GM12878 (cell line): Measurements from ENCODE around the gene ZNF764. TPM values are rescaled to one million over a fixed set of nuclear protein-coding genes. Genes with fewer than 3 reads are reported as not detected.

Experiments
- CBX5 ChIP-seq: sonication (generic); IDR thresholded peaks from 2 replicates; pipeline ENCODE4 v1.6.1; 2016; ENCODE audit warnings: low read depth, moderate library complexity, mild to moderate bottlenecking, inconsistent platforms
- CHD1 ChIP-seq: IDR thresholded peaks from 2 replicates; pipeline ENCODE4 v1.6.1; 2012; ENCODE audit warnings: low read depth, low read length, improper control_type of control experiment
- CREB1 ChIP-seq: IDR thresholded peaks from 2 replicates; pipeline ENCODE4 v1.6.1; 2012; ENCODE audit warnings: low read depth, mild to moderate bottlenecking, inconsistent platforms
- CREM ChIP-seq: IDR thresholded peaks from 2 replicates; pipeline ENCODE4 v1.6.1; 2014; ENCODE audit warnings: antibody characterized with exemption, low read depth
- ETV6 ChIP-seq, 2 experiments: fragments of 450-650 bp in 1 of 2; IDR thresholded peaks in 1 of 2; conservative IDR thresholded peaks in 1 of 2; 2 replicates each; pipeline ENCODE4 v1.6.1; 2014; ENCODE audit warnings: antibody characterized with exemption in 1 of 2, borderline replicate concordance in 1 of 2, low read depth in 1 of 2, mild to moderate bottlenecking in 1 of 2, moderate library complexity in 1 of 2
- FOS ChIP-seq: IDR thresholded peaks from 3 replicates; pipeline ENCODE4 v1.6.1; 2011; ENCODE audit warnings: borderline replicate concordance; ENCODE audit not compliant: insufficient read length; ENCODE audit errors: extremely low read depth
- GABPA ChIP-seq: IDR thresholded peaks from 2 replicates; pipeline ENCODE4 v1.6.1; 2014; ENCODE audit warnings: antibody characterized with exemption, low read depth, mild to moderate bottlenecking, inconsistent platforms
- NFYB ChIP-seq: IDR thresholded peaks from 2 replicates; pipeline ENCODE4 v1.6.1; 2011; ENCODE audit warnings: low read depth, mild to moderate bottlenecking, low read length, improper control_type of control experiment, moderate library complexity; ENCODE audit not compliant: insufficient read depth
- NR2C2 ChIP-seq: IDR thresholded peaks from 2 replicates; pipeline ENCODE4 v1.6.1; 2011; ENCODE audit warnings: borderline replicate concordance, low read depth; ENCODE audit not compliant: control insufficient read depth, insufficient read length
- POU2F2 ChIP-seq: IDR thresholded peaks from 3 replicates; pipeline ENCODE4 v1.6.1; 2011; ENCODE audit warnings: low read depth, mild to moderate bottlenecking, low read length, borderline replicate concordance
- RAD51 ChIP-seq: fragments of 450-650 bp; IDR thresholded peaks from 2 replicates; pipeline ENCODE4 v1.6.1; 2016; ENCODE audit warnings: moderate library complexity, mild to moderate bottlenecking, inconsistent platforms
- RB1 ChIP-seq: fragments of 450-650 bp; formaldehyde crosslinking; IDR thresholded peaks from 2 replicates; pipeline ENCODE4 v1.6.1; 2017; ENCODE audit warnings: mild to moderate bottlenecking, borderline replicate concordance
- RELA ChIP-seq: fragments of 450-650 bp; IDR thresholded peaks from 2 replicates; pipeline ENCODE4 v1.8.0; 2014; ENCODE audit warnings: borderline replicate concordance; ENCODE audit not compliant: partially characterized antibody
- RFX5 ChIP-seq: IDR thresholded peaks from 2 replicates; pipeline ENCODE4 v1.6.1; 2011; ENCODE audit warnings: low read depth, low read length, improper control_type of control experiment
- RUNX3 ChIP-seq: IDR thresholded peaks from 2 replicates; pipeline ENCODE4 v1.6.1; 2012; ENCODE audit warnings: low read length, inconsistent platforms
- SIX5 ChIP-seq: IDR thresholded peaks from 2 replicates; pipeline ENCODE4 v1.6.1; 2011; ENCODE audit warnings: mild to moderate bottlenecking, low read depth, low read length, moderate library complexity; ENCODE audit not compliant: severe bottlenecking
- SMARCA5 ChIP-seq: fragments of 450-650 bp; IDR thresholded peaks from 2 replicates; pipeline ENCODE4 v1.6.1; 2017; ENCODE audit warnings: mild to moderate bottlenecking
- SRF ChIP-seq, 2 experiments: IDR thresholded peaks; 2 replicates each; pipeline ENCODE4 v1.6.1; 2011; ENCODE audit warnings: low read depth in 2 of 2, low read length in 2 of 2, mild to moderate bottlenecking in 1 of 2, moderate library complexity in 1 of 2
- TCF12 ChIP-seq: IDR thresholded peaks from 2 replicates; pipeline ENCODE4 v1.6.1; 2011; ENCODE audit warnings: low read depth, mild to moderate bottlenecking, low read length
- WRNIP1 ChIP-seq: IDR thresholded peaks from 2 replicates; pipeline ENCODE4 v1.6.1; 2011; ENCODE audit warnings: low read depth, low read length, improper control_type of control experiment, borderline replicate concordance
- YY1 ChIP-seq: IDR thresholded peaks from 2 replicates; pipeline ENCODE4 v1.6.1; 2011; ENCODE audit warnings: low read depth, mild to moderate bottlenecking, low read length
- ZNF207 ChIP-seq: fragments of 450-650 bp; IDR thresholded peaks from 2 replicates; pipeline ENCODE4 v1.6.1; 2014; ENCODE audit warnings: antibody characterized with exemption, mild to moderate bottlenecking, borderline replicate concordance
- polyA plus RNA-seq, 11 experiments: library from polyadenylated mRNA; depleted of rRNA in 4 of 11; unstranded in 6 of 11; stranded (reverse) in 5 of 11; fragments of >200 nt; fragmentation: Nextera tagmentation in 4 of 11; fragmentation: Illumina TruSeq in 1 of 11; extraction: Ambion mirVana in 4 of 11; extraction: Trizol in 1 of 11; gene quantifications; 1 replicate in 1 of 11; 2 replicates in 10 of 11; pipeline versions ENCODE4 v1.2.1 to v1.2.3, GENCODE V29; 2011 to 2016; ENCODE audit warnings: inconsistent platforms in 2 of 11, missing spikeins in 2 of 11, low read depth in 1 of 11
- total RNA-seq, 4 experiments: library from RNA; depleted of rRNA in 3 of 4; stranded (reverse); fragments of >200 nt in 3 of 4; fragmentation: Illumina TruSeq in 1 of 4; extraction: Trizol in 1 of 4; gene quantifications; 2 replicates each; pipeline versions ENCODE4 v1.2.1 to v1.2.3, GENCODE V29; 2013 to 2021
- TF ChIP-seq, protein P1 (sequence below): IDR thresholded peaks from 2 replicates; pipeline ENCODE4 v1.6.1; 2011; ENCODE audit warnings: borderline replicate concordance, low read depth, mild to moderate bottlenecking, moderate library complexity, mixed read lengths, low read length; ENCODE audit not compliant: insufficient read depth; ENCODE audit errors: extremely low read length
- TF ChIP-seq, protein P2 (sequence below): IDR thresholded peaks from 2 replicates; pipeline ENCODE4 v1.6.1; 2011; ENCODE audit warnings: low read depth, mild to moderate bottlenecking, low read length, moderate library complexity, borderline replicate concordance; ENCODE audit errors: extremely low read depth
- TF ChIP-seq, protein P3 (sequence below), 3 experiments: IDR thresholded peaks in 2 of 3; conservative IDR thresholded peaks in 1 of 3; 2 replicates each; pipeline ENCODE4 v1.5.1; 2011; ENCODE audit warnings: low read depth in 3 of 3, low read length in 3 of 3, mild to moderate bottlenecking in 3 of 3, control low read depth in 2 of 3, moderate library complexity in 2 of 3, inconsistent platforms in 1 of 3, mixed read lengths in 1 of 3; ENCODE audit not compliant: control insufficient read depth in 2 of 3, insufficient read depth in 1 of 3; ENCODE audit errors: extremely low read depth in 1 of 3
- TF ChIP-seq, protein P4 (sequence below): IDR thresholded peaks from 2 replicates; pipeline ENCODE4 v1.6.1; 2012; ENCODE audit warnings: low read depth, low read length, improper control_type of control experiment

Gene ZNF764
- total and polyA plus RNA-seq, 10 of the 15 experiments (the other 5 are each of a cell fraction or from before 2014, with no cell fraction given): 0.61 to 11.9 (median 3.8) TPM

DNA sequence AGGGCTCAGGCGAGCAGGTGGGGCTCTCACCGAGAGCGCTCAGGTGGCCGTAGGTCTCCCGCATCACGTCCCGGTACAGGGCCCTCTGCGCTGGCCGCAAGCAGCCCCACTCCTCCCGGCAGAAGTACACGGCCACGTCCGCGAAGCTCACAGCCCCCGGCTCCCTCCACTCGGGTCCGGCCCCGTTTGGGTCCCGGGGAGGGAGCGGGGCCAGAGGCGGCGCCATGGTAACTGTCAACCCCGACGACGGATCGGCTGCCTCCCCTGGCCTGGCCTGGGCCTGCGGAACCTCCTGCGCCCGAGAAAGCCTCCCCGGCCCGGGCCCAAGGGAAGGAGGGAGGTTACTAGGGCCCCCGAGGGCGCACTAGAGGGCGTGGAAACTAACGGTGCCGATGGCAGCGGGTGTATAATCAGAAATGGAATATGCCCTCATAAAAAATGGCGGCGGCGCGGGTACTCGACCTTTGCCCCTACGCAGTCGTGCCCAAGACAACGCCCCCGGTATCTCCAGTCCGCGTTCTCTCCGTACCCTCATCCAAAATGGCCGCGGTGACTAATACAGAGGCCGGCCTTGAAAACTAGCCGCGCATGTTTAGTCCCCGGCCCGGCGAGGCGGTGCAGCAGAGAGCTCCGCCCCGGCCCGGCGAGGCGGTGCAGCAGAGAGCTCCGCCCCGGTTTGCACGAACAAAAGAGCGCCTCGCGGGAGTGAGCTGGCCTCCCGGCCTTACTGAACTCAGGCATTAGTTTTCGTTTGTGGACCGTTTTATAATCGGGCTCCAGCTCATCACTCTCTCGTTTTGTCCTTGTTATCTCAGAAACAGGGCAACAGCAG lies at the start of gene ZNF764 (continued):
- TF ChIP-seq CREM: peak; percentile 85; the same call in 1 of the 2 replicates
- TF ChIP-seq, protein P1, sequence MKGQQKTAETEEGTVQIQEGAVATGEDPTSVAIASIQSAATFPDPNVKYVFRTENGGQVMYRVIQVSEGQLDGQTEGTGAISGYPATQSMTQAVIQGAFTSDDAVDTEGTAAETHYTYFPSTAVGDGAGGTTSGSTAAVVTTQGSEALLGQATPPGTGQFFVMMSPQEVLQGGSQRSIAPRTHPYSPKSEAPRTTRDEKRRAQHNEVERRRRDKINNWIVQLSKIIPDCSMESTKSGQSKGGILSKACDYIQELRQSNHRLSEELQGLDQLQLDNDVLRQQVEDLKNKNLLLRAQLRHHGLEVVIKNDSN: no peak
- no peak for TF ChIP-seq CBX5
- TF ChIP-seq POU2F2: peak; percentile 19; the same call in 1 of the 3 replicates
- 0 out of 2 replicates have a peak, but pooled peaks have one; percentile 43 for TF ChIP-seq RUNX3
- TF ChIP-seq CHD1: no peak
- peak; percentile 77 for TF ChIP-seq SIX5
- TF ChIP-seq WRNIP1: no peak
- no peak for TF ChIP-seq ETV6 (conservative IDR thresholded peaks at IDR 0.05 in 1 of 2, IDR thresholded peaks at IDR 0.05 in 1 of 2; ENCODE audit: borderline replicate concordance in 1 of 2, low read depth in 1 of 2)
- TF ChIP-seq SMARCA5: peak; percentile 57; the same call in 1 of the 2 replicates
- TF ChIP-seq NR2C2: peak; percentile 79
- no peak for TF ChIP-seq RAD51
- TF ChIP-seq, protein P2, sequence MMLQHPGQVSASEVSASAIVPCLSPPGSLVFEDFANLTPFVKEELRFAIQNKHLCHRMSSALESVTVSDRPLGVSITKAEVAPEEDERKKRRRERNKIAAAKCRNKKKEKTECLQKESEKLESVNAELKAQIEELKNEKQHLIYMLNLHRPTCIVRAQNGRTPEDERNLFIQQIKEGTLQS: no peak
- peak; percentile 99 for TF ChIP-seq YY1
- TF ChIP-seq RB1: peak; percentile 72; the same call in 1 of the 2 replicates
- 0 out of 2 replicates have a peak, but pooled peaks have one; percentile 67 for TF ChIP-seq ZNF207
- TF ChIP-seq, protein P3, sequence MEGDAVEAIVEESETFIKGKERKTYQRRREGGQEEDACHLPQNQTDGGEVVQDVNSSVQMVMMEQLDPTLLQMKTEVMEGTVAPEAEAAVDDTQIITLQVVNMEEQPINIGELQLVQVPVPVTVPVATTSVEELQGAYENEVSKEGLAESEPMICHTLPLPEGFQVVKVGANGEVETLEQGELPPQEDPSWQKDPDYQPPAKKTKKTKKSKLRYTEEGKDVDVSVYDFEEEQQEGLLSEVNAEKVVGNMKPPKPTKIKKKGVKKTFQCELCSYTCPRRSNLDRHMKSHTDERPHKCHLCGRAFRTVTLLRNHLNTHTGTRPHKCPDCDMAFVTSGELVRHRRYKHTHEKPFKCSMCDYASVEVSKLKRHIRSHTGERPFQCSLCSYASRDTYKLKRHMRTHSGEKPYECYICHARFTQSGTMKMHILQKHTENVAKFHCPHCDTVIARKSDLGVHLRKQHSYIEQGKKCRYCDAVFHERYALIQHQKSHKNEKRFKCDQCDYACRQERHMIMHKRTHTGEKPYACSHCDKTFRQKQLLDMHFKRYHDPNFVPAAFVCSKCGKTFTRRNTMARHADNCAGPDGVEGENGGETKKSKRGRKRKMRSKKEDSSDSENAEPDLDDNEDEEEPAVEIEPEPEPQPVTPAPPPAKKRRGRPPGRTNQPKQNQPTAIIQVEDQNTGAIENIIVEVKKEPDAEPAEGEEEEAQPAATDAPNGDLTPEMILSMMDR (IDR thresholded peaks at IDR 0.05 in 2 of 3, conservative IDR thresholded peaks at IDR 0.05 in 1 of 3; ENCODE audit: control insufficient read depth in 2 of 3, extremely low read depth in 1 of 3, insufficient read depth in 1 of 3, low read depth in 3 of 3, low read length in 3 of 3): peak; percentile 1 to 9 (median 2); a peak in 1 of 6 replicates
- TF ChIP-seq, protein P4, sequence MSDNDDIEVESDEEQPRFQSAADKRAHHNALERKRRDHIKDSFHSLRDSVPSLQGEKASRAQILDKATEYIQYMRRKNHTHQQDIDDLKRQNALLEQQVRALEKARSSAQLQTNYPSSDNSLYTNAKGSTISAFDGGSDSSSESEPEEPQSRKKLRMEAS: peak; percentile 46; the same call in 1 of the 2 replicates
- no peak for TF ChIP-seq TCF12
- TF ChIP-seq FOS: no peak
- peak; percentile 51; the same call in 1 of the 2 replicates for TF ChIP-seq GABPA
- TF ChIP-seq NFYB: no peak
- no peak for TF ChIP-seq SRF (IDR thresholded peaks at IDR 0.05; ENCODE audit: low read depth in 2 of 2, low read length in 2 of 2)
- peak; percentile 83 for TF ChIP-seq CREB1
- no peak for TF ChIP-seq RELA
- TF ChIP-seq RFX5: no peak
